GM18873 (cell line): ENCODE results near the gene SPRR4.

Experiments used
- ATAC-seq: cut with Tn5 transposase; IDR thresholded peaks from one replicate; pipeline ENCODE4 v1.9.1; 2021; ENCODE audit warnings: mild to moderate bottlenecking, moderate library complexity, moderate number of reproducible peaks; ENCODE audit not compliant: unreplicated experiment, low FRiP score

Gene SPRR4, protein sequence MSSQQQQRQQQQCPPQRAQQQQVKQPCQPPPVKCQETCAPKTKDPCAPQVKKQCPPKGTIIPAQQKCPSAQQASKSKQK

DNA sequence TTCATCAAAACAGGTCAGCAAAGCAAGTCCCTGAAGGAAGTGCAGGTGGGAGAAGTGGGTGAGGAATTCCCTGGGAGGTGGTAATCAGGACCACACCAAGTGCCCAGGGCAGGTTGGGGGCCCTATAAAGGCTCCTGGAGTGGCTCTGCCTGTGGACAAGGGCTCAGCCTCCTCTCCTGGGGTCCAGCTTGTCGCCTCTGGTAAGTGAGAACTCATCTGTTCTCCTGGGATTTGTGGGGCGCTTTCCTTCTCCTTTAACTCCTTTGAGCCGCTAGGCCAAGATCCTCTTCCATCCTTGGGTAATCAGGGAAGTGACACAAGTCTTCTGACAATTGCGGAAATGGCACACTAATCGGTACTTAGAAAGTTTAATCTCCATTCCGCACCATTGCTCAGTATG lies at the start of gene SPRR4:
Gene SPRR4 (plus strand): TSS at position 154 of the 400 bp plus-strand sequence. CDS start 1,243 bp downstream, outside the sequence.
- no peak for ATAC-seq

DNA sequence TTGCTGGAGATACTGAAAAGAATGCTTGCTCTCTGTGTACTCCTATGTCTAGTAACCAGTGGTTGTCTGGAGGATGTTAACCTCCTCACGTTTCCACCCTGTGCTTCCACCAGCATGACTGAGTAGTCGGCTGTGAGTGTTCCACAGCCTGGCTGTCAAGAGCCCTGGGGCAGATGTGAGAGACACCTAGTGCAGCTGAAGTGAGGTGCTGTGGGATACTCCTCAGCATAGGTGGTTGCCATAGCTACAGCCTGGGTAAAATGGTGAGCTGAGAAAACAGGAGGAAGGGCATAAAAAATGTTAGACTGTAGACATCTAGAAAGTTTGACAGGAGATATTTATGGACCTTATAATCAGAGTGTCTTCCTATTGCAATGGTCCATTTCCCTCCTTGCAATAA lies 46.3 kb upstream of the SPRR4 start:
- ATAC-seq: no peak

DNA sequence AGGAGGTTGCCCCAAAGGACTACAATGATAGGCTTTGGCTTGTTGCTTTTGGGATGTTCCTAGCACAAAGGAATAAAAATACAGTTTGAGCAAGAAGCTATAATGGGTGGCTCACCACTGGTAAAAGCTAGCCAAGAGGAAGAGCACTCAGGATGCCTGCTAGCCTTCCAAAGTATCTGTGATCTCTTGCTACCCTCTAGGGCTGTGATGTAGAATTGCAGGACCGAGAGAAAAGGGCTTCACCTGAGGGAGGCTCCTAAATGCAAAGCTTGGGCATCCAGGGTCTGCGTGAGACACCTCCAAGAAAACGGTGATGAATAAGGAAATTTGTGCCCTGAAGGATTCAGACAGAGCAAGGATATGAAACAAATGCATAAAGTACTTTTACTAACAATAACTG lies 44.4 kb upstream of the SPRR4 start:
- no peak for ATAC-seq

DNA sequence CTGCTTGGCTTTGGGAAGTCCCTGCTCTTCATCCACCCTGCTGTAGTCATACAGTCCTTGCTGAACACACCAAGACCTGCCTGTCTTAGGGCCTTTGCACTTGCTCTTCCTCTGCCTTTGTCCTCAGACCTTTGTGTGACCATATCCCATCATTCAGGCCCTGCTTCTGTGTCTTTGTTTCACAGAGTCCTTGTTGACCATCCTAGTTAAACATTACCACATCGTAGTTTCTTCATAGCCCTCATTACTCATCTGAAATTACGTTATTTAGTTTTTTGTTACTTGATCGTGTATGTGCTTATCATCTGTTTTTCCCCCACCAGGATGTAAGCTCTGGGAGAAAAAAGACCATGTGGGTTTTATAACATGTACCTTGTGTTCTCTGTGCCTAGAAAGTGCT lies 41.8 kb upstream of the SPRR4 start:
- ATAC-seq: no peak

DNA sequence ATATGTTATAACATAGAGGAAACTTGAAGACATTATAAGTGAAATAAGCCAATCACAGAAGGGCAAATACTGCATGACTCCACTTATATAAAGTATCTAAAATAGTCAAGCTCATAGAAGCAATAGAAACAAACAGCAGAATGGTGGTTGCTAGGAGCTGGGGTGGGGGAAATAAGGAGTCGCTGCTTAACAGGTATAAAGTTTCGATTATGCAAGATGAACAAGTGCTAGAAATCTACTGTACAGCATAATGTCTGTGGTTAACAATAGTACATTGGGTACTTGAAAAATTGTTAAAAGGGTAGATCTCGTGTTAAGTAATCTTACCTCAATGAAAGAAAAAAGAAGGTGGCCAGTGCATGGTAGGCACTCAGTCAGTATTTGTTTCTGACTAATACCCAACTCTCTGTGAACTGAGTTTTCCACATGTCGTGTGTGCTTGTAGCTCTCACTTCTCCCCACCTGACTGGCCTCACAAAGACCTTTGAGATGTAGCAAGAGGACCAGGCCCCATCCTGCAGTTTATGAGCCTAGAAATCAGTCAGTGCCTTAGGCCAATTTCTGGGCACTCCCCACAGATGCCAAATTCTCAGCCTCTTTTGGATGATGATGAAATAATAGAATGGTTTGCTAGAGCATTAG lies 38.2 kb upstream of the SPRR4 start:
- ATAC-seq: no peak

DNA sequence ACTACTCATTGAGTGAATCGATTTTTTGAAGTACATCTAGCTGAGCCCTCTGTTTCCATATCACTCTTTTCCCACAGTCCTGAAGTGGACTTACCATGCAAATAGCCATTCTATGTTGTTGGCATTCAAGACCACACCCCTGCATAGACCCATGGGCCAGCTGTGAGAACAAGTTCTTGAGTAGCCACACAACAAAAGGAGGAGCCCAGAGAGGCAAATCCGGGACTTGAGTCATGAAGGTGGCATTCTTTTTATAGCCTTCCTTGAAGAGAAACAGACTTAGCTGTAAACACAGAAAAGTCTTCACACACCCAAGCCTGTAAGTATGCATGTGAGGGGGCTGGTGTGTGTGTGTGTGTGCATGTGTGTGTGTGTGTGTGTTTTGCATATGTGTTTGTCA lies 37.3 kb upstream of the SPRR4 start:
- no peak for ATAC-seq

DNA sequence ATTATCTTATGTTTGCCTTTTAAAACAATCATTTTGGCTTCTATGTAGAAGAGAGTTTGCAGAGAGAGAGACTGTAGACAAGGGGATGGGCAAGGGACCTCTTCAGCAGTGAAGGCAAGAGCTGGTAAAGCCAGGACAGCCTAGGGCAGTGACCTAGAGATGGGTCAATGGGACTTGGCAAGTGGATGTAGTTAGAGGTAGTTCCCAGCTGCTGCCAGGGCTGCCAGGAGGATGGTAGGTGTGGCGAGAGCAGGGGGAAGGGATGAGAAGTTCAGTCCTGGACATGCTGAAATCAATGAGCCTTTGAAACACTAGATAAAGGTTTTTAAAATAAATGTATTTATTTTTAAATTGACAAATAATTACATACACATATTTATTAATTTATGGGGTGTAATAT lies 29.8 kb upstream of the SPRR4 start:
- no peak for ATAC-seq

DNA sequence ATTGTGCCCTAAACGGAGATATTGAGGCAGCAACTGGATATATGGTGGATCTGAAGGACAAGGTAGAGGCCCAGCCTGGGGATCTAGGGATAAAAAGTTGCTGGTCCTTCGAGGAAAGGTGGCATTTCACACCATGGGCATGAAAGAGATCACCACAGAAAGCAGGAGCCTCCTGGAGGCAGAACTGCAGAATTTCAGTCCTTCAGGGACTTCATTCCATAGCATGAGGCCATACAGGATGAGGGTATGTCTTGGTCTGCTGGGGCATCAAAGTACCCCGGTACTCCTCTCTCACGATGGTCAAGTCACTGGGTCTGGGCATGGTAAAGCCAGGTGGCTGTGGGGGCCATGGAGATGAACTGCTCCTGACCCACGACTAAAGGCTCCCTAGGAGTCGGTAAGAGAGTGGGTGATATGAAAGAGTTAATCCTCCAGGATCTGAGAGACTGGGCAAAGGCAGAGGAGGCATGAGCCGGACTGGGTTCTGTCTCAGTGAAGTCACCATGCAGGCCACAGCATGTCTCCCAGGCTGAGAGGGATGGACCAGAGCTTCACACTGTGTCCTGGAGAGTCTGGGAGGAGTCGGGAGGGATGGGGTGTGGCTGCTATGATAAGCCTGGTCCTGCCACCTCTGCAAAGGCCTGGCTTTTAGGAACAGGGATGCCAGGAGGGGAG lies 29.3 kb upstream of the SPRR4 start:
- no peak for ATAC-seq

DNA sequence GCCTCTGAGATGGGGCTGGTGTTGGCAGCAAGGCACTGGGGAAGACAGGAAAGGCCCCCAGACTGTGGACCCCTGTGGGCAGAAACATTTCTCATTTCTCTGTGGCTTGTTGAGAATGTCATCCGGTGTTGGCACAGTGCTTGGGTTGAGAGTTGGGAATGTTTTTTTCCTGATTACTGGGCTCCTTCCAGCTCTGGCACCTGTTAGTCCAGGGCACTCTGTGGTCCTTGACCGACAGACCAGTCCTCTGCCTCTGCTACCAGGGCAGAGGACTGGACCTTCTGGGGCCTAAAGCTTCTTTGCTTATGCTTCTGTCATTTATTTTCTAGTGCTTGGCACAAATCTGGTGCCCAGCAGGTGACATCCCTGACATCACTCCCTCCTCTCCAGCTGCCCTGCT lies 28.3 kb upstream of the SPRR4 start:
- no peak for ATAC-seq

DNA sequence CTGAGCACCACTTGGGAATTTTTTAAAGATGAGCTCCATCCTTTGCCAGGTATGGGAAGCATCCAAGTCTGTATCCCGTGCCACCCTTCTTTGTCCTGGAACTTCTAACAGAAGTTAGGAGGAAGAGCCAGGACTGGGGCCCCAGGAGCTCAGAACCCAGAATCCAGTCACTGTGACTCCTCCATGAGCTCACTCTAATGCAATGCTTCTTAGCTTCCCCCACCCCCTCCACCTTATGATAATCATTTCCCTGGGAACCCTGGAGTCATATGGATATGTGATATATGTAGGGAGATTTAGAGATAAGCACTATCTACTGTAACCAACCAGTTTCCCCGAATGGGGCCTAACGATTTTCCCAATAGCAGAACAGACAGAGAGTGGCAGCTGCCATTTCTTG lies 24.2 kb upstream of the SPRR4 start:
- ATAC-seq: no peak

DNA sequence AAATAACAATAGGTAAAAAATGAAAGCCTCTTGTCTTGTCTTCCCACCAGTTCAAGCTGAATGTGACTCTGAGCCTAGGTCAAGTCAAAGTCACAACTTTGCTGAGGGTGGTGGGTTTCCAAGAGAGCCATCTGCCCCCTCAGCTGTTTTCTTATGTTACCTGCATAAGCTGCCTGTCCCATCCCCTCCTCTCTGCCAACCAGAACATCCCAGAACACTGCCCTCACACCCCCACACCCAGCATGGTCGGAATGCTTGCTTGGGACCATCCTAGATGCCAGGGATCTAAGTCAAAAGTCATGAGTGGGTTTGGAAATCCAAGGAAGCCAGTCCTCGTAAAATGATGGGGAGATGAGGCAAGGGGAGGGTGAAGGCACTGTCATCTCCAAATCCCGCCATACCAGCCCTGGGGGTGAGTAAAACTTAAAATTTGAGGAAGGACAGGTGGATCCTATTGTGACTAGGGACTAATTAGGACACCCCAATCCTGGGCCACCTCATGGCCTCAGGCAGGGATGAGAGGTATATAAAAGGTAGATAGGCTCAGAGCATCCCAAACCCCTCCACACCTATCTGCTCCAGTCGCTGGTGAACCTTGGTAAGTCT lies 23.7 kb upstream of the SPRR4 start, which contains the start of gene SPRR5:
Gene SPRR5 (plus strand): TSS at position 556 of the 606 bp plus-strand sequence. CDS start 1,349 bp downstream, outside the sequence.
- no peak for ATAC-seq

DNA sequence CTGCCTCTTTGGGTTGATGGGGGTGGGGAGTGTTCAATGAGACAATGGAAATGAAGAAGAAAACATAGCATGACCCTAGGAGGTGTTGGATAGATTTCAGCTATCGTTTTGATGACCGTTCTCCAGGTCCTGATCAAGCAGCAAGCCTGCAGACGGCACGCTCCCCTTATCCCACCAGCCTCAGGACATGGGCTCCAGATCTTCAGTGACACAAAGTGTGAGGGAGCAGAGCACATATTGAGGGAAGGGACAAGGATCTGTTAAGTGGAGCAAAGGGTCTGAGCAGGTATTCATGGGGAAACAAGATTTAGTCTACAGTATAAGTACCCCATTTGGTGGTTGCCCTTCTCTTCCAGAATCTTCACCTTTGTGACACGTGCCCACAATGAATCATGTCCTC lies 18.7 kb upstream of the SPRR4 start:
- ATAC-seq: no peak

DNA sequence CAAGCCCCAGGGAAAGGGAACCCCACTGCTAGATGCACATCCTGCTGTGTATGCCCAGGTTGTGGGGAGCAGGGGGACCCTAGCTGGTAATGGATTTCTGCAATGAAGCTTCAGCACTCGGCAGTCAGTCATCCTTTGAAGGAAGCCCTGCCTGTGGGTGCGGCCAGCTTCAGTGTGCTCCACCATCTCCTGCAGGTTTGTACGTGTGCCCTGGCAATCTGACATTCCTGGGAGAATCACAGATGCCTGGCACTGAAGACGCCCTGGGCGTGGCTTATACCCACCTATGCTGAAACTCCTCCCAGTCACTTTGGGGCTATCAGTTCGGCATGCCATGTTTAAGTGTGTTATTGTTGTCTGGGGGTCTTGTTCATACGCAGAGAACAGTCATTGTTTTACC lies 16.7 kb upstream of the SPRR4 start:
- ATAC-seq: no peak

DNA sequence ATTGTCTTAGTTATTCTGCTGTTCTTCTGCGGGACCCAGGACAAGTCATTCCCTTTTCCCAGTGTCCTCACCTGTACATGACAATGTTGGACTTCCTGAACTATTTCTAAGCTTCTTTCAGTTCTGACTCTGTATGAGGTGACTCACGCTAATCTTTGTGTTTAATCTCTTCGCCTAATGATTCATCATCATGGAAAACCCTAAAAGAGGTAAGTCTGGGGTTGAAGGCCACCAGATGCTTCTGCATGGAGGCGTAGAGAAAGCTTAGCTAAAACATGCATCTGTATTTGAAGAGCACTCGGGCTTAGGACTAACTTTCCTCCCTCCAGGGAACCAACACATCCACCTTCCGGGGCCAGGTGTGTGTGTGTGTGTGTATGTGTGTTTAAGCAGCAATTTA lies 16.0 kb upstream of the SPRR4 start:
- ATAC-seq: no peak

DNA sequence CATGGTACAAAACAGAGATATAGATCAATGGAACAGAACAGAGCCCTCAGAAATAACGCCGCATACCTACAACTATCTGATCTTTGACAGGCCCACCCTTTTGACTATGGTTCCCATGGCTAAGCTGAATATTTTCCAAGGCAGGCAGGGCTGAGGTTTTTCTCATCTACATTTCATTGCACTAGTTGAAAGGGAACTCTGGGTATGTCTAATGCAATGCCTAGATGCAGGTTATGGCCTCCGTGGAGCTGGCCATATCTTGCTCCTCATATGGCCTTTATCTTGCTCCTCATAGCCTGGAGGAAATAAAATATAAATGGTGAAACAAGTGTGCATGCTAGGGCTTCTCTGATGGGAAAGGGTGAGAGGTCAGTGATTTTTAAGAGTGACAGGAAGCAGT lies 12.9 kb upstream of the SPRR4 start:
- no peak for ATAC-seq

DNA sequence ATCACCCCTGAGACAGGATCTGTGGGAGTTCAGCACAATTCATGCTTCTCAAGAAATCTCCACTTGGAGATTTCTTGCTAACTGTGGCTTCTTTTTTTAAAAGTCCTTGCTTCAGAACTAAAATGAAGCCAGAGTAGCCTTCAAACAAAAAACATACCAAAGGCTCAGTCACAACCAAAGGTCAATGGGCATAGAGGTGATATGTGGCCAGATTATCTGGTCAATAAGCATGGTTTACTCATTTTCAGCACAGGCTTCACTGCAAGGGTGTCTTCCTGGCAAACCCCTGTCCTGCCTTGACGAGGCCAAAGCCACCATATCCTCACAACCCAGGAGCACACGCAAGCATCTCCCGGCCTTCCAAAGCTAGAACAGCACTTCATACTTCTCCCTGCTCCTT lies 11.2 kb upstream of the SPRR4 start:
- no peak for ATAC-seq

DNA sequence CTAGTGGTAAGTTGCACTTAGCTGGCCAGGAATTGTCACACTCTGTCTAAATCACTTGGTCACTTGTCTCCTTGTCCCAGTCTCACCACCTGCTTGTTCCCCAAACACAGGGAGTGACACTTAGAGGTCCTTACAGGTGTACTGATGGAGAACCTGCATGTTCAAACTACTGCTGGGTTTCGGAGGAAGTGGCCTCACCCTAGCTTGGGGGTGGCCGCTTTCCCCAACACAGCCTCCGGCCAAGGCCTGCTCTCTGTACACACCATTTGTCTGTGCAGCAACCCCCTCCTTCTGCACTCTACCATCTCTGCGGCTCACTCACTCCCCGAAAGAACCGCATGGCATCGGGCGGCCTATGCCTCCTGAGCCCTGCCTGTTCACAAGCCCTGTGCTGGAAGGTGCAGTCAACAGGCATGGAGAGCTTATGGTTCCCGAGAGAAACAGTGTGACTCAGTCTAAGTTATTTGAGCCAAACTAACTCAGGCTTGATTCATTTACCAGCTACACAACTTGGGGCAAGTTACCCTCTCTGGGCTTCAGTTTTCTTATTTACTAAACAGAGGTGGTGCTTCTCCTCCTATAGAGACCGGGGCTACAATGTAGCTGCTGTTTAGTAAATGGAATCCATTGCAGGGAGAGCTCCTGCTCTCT lies 10.5 kb upstream of the SPRR4 start:
- no peak for ATAC-seq

DNA sequence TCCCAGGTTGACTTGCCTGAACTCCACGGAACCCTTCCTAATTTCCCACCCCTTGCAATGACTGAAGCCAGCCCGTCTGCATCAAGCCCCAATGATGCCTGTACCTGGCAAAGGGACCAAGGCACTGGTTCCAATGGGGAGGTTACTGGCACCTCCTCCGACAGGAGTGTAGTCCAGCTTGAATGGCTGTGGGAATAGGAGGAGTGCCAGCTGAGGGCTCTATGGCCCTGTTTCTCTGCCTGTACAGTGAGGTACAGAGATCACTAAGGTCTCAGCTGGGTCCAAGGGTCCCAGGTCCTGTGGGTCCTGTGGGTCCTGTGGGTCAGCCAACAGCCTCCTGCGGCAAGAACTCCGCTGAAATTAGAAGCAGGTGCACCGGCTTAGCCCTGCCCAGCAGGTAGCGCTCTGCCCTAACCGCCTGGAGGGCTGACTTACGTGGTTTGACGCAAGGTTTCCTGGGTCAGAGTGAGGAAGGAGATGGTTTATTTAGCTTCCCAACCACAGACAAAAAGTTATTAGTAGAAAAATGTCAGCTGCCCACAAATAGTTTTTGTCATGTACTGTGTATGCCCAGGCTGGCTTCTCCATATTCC lies 9.9 kb upstream of the SPRR4 start:
- no peak for ATAC-seq

DNA sequence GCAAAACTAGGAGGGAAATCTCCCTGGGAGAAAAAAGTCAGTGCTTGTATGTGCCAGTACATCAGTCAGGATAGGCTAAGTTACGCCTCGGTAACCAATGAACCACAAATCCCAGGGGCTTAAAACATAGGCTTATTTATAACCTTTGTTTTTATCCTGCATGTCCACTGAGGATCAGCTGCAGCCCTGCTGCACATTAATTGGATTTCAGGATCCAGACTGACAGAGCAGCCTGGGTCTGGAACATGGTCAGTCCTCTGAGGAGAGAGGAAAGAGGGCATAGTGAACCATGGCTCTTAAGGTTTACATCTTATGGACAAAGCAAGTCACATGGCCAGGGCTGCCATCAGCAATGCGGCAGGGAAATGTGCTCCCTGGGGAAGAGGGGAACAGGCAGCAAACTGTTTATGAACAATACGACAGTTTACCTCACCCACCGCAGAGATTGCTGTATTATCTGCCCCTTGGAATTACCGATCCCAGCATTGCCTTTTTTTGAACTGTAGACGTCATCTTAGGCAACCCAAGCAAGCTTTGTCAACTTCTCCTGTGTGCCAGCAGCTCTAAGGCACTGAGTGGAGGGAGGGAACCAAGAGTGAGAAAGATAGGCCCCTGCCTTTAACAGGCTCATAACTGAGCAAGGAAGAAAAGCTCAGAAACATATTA lies 9.1 kb upstream of the SPRR4 start:
- no peak for ATAC-seq

DNA sequence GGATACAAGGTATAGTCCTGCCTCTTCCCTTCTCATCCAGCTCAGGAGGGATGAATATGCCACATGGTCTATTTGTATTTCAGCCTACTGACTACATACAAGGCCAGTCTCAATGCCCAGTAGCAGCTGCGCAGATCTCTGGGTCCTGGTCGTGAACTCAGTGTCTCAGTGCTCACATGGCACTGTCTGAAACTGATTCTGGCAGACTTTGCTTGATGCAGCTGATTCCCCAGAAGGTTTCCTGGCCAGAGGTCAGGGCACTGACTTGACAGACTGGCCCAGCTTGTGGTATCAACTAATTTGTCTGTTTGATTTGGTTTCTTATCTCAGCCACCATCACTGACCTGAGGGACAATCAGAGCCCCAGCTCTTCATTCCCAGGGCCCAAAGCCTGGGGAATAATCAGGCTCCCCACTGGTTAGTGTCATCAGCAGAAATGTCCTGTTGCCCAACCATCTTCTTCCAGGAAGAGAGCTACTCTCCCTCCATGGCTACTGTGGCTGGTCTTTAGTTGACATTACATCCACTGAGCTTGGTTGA lies 7.5 kb upstream of the SPRR4 start:
- ATAC-seq: no peak
